GM19397 (cell line): ENCODE measurements around the gene BEAN1.
"Not testable (repeated sequence)": the region's sequence is repeated elsewhere in the genome, so short reads cannot be mapped to it uniquely, and the experiment has no call there.

Source experiments
- ATAC-seq: cut with Tn5 transposase; IDR thresholded peaks from one replicate; pipeline ENCODE4 v1.9.1; 2021; ENCODE audit warnings: mild to moderate bottlenecking, moderate library complexity; ENCODE audit not compliant: unreplicated experiment

The BEAN1 gene

DNA sequence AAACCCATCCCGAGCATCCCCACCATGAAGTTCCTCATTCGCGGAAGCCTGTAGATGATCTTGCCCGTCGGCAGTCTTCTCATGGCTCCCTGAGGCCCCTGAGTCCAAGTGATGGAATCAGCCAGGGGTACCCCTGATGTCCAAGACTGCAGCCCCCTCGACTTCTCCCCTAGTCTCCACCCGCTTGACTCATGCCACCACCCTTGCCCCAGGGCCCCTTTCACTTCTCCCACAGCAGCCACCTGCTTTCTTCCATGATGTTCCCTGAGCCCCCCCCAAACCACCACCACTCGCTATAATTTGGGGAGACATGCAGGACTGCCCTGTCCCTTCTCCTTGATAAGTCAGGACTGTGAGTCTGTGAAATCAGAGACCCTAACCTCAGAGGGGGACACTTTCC is 11.4 kb downstream of the BEAN1 start:
- ATAC-seq, result no peak

DNA sequence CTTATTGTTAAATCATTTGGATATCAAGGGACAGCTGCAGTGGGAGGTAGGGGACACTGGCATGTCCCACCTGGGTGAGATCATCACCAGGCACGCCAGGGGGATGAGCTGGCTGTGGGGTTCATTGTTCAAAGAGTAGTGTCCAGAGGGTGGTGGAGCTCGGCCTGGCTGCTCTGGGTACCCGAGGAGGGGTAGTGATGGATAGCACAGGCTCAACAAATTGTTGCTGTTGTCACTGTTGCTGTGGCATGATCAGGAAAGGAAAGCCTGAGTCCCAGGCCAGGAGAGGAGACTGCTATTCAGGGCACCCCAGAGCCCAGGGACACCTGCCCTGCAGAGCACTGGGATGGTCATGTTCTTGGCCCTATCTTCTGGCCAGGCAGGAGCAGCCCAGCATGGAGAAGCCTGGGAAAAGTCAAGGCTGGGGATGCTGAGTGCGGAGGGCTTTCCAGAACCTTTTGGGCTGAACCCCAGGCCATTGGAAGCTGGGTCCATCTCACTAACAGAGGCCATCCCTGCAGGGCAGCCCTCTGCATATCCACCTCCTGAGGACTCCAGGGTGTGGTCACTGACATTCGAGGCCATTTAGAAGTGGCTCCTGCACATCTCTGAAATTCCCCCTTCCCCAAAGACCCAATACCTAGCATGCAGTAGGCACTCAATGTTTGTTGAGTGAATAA is 12.1 kb downstream of the BEAN1 start:
- ATAC-seq, result no peak

DNA sequence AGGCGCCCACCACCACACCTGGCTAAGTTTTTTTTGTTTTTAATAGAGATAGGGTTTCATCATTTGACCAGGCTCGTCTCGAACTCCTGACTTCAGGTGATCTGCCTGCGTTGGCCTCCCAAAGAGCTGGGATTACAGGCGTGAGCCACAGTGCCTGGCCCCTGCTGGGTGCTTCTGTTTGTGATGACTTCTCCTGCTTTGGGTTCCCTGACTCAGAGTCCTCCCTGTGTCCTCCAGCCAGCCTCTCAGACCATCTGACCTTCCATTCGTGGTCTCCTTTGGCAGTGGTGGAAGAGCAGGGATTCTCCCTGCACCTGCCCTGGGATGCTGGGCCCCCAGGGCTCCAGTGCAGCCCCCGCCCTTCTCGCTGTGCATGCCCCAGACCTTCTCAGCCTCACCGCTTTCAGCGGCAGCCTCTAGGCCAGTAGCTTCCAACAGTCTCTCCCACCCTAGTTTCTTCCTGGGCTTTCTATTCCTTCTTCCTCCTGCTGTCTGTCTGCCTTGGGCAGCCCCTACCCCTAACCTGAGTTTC is 13.2 kb downstream of the BEAN1 start:
- no peak for ATAC-seq

DNA sequence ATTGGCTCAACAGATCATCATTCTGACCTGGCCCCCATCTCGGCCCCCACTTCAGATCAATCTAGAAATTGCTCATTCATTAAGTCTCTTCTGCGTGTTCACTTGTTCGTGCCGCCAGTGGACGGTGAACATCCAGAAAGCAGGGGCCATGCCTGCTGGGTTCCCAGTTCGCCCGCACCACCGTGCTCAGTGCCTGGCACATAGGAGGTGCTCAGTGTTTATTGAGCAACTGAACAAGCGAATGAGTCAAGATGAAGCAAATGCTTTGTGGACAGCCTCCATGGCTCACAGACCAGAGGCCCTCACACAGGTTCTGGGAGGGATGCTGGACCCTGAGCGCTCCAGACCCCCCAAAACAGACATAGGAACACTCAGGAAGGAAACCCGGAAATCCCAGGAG is 13.9 kb downstream of the BEAN1 start:
- no peak for ATAC-seq

DNA sequence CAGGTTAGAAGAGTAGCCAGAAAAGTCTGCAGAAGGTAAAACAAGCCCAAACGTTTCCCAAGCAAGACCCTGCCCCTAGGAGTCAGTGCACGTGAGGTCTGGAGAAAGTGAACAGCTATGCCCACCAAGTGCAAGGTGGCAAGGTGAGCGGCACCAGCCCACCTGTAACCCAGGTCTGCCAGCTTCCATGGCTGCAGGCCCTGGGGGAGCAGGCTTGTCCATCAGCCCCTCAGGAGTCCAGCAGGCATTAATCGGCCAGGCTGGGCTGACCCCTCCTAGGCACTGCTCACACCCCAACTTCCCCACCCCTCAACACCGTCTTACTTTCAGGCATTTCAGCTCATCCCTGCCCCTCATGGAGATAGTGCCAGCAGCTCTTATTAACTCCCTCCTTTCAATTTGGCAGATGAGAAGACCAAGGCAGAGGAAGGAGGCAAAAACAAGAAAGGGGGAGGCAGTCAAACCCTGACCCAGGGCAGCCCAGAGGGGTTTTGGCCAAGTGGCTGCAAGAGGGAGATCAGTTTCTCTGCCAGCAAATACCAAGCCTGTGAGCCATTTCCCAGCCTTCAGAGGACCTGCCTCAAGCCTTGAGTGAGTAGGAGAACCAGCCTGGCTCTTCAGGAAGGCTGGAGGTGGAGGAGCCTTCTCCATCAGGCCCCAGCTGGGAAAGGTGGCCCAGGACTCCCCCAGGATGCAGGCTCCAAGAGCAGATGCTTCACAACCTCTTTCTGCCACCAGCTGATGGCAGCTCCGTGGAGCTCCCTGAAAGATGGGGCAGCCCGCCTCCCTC is 14.7 kb downstream of the BEAN1 start:
- ATAC-seq, result no peak

DNA sequence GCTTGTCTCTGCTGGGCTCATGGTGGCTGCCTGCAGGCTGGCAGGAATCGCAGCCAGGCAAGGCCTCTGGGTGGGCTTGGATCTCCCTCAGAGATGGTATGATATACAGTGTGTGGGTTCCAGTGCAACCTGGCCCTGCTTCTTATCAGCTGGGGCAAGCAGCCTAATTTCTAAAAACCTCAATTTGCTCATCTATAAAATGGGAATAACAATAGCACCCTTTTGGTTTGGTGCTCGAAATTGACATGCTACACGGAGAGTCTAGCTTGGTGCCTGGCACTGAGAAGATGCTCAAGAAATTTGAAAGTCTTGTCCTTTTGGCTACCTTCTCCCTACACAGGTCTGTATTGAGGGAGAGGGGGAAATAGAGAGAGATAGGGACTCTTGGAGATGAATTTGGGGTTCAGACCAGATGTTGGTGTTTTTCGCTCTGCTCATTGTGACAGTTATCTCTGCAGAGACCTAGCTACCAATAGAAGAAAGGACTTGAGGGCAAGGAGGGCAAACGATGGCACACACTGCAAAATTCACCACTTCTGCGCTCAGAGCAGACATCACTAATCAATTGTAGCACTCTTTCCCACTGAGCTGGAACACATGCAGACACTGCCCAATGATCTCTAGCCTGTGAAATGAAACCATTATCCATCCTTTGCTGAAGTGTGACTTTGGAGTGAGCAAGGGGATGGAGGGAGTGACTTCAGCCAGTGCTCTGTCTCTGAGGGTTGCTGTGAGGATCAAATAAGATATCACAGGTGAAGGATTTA is 15.6 kb downstream of the BEAN1 start:
- ATAC-seq, result no peak

DNA sequence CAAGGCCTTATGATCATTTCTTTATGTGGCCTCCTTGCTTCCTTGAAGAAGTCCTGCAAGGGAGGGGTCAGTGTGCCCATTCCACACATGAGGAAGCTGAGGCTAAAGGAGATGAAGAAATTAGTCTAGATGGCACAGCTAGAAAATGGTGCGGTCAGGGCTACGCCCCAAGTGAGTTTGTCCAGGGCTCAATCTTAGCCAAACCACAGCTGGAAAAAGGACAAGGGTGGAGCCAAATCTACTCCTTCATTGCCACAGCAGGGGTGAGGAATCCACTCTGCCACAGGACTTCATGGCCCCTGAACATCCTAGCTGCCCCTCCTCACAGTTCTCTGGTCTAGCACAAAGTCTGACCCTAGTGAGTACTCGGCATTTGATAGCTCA is 16.2 kb downstream of the BEAN1 start:
- ATAC-seq, result no peak

DNA sequence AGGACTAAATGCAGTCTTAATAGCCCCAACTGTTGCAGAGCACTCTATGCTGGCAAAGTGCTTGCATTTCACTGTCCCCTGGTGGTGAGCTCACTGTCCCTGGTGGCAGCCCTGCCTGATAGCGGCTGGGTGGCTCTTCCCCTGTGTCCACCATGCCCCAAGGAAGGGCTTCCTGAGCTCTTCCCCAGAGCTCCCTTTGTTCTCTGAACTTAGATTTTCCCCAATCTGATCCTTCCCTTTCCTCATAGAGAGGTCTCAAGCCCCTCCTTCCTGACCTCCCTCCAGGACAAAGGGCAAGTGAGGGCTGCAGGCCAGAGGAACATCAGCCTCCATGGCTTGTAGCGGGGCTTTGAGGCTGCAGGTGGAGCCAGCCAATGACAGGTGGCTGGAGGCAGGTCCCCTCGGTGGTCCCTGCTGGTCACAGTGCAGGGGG is 17.0 kb downstream of the BEAN1 start:
- no peak for ATAC-seq

DNA sequence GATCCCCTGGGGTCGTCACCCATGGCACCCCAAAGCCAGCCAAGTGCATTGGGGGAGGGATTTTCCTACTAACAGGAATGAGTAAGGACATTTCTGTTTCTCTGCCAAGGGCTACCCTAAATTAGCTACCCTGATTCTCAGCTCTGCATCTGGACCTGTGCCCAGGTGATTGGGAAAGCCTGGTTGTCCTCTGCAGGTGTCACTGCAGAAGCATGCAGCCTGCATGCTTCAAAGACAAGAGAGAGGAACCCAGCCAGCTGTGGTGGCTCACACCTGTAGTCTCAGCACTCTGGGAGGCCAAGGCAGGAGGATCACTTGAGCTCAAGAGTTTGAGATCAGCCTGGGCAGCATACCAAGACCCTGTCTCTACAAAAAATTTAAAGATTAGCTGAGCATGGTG is 19.6 kb downstream of the BEAN1 start:
- ATAC-seq, result no peak

DNA sequence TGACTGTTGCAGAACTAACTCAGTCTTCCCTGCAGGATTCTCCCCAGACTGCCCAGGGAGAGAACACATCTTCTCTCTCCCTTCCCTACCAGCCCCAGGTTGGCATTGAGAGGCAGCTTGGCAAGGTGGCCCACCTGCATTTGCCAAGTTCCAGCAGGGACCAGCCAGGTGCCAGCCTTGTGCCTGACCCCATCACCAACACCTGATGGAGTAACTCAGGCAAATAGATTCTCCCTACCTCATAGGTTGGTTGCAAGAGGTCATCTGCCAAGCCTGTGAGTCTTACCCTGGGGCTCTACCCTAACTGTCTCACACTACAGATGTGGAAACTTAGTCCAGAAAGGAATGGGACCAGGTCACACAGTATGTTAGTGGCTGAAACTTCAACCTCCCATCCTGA is 20.4 kb downstream of the BEAN1 start:
- no peak for ATAC-seq

DNA sequence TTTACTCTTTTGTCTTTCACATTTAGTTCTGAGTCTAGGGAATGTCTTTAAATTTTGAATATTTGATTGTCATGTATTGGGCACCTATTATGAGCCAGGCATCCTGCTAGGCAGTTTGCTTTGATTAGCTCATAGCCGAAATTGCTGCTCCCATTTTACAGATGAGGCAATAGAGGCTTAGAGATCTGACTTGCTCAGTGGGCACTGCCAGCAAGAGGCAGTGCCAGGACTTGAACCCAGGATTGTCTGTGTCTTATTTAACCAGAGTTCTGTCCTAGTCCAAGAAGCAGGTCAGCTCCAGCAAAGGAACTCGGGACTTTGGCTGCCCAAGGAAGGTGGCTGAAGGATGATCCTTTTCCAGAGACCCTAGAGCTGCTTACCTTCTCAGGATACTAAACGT is 24.5 kb downstream of the BEAN1 start:
- no peak for ATAC-seq

DNA sequence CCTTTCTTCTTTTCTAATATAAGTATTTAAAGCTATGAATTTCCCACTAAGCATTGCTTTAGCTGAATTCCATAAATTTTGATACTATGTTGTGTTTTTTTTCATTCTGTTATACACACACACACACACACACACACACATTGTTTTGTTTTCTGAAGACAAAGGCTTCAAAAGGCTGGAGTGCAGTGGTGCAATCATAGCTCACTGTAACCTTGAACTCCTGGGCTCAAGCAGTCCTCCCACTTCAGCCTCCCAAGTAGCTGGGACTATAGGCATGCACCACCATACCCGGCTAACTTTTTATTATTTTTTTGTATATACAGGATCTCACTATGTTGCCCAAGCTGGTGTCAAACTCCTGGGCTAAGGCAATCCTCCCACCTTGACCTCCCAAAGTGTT is 26.1 kb downstream of the BEAN1 start:
- not testable (repeated sequence) for ATAC-seq

DNA sequence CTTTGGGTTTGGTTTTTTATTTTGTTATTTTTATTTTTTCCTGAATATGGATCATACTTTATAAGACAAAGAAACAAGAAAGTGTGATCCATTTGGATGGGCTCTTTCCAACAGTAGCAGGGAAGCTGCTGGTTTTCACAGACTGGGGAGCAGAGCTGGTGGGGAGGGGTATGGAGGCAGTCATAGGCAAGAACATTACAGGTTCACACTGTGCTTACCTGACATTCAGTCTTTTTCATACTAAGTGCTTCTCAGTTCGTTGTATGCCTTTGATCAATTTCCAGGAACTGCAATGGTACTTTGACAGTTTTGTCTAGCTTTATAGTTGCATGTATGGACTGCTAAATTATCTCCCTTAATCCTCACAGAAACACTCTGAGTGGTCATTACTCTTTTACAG is 27.7 kb downstream of the BEAN1 start:
- no peak for ATAC-seq

DNA sequence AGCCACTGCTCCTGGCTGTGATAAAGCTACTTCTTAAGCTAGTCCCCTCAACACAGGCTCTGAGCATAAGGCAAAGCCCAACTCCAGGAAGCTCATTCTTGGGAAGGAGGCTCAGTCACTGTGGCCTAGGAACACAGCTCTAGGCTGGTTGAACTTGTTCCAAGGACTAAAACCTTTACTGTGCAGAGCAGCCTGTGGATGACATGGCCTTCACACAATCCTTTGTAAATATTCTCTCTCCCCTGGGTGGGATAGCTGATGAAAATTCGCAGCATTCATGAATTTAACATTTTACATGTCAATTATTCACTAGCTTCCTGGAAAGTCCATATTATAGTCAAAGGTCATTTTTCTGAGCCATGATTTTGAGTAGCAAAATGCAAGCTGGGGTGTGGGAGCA is 28.9 kb downstream of the BEAN1 start:
- no peak for ATAC-seq

DNA sequence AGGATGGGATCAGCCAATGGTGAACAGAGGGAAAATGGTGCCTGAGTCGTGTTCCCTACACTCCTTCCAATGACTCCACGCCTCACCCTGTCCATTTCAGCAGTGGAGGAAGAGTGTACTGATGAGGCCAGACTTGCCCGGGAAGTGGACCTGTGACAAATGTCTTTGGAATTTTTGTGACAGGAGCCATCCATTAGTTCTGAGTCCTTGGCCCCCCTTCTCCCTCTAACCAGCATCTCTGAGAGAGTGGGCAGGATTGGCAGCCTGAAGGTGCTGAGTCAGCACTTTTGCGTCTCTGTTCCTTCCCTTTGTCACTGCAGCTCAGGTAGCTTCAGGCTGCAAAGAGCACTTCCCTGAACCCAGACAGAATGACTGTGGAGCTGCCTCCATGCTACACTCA is 30.8 kb downstream of the BEAN1 start:
- ATAC-seq, result no peak

DNA sequence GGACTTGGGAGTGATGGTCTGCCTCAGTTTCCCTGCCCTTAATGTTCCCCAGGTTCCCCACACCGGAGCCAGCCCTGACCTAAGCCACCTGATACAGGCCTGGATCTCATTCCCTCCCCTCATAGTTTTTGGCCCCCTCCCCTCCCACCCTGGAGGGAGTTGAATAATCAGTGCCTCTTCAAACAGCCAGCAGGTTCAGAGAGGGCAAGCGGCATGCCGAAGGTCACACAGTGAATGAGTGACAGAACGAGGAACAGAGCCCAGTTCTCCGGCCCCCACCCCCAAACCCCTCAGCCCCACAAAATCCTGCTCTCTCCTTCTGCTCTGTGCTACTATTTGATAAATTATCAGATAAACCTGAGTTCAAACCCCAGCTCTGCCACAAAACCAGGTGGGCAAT is 31.2 kb downstream of the BEAN1 start:
- no peak for ATAC-seq

DNA sequence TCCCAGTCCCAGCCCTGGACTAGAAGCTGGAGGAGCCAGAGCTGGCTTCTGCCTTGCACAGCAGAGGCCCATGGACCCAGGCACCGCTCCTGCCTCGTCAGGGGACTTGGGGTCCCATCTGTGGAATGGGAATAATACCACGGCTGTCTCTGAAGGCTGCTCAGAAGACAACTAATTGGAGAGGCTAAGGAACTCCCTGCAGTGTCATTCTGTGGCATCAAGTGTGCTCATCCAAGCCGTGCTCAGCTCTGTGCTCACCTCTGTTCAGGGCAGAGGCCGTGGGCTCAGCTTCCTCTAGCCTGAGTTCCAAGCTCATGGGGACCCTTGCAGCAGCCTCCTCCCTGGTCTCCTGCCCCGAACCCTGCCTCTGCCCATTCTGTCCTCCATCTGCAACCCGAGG is 31.8 kb downstream of the BEAN1 start:
- ATAC-seq, result no peak

DNA sequence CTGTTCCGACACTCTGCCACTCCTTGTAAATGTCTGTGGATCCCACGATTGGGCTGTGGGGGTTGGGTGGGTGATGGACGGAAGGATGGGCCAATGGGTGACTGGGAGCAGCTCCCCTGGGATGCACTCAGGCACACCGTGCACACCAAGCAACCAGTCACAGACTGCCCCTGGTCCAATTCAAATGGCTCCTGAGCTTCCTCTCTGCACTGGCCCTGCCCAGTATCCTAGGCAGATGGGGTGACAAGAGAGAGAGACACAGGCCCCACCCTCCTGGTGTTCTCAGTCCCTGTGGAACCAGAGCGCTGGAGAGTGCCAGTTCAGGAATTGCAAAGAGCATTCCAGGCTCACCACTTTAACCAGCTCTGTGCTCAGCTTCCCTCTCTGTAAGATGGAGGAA is 32.8 kb downstream of the BEAN1 start:
- no peak for ATAC-seq

DNA sequence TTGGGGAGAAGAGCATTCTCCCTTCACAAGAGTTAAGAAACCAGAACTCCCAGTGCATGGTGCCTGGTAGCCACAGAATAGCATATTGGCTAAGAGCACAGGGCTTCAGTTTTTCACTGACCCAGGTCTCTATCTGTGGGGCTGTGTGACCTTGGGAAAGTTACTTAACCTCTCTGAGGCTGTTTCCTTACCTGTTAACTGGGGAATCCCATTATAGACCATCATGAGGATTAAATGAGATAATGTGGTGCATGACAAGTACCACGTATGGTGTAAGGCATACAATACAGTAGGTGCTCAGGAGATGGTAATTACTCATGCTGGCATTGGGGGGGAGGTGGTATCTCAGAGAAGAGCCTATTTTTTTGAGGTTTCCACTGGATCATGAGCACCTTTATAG is 33.6 kb downstream of the BEAN1 start:
- no peak for ATAC-seq

DNA sequence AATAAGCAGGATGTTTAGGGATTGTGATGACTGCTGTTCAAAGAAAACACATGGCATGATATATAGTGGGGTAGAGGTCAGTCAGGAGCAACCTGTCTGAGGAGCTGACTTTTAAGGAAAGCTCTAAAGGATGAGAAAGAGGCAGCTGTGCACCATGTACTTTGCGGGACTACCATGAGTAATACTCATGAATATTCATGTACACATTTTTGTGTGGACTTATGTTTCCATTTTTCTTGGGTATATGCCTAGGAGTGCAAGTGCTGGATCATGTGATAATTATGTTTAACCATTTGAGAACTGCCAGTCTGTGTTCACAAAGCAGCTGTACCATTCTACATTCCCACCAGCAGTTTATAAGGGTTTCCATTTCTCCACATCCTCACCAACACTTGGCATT is 35.8 kb downstream of the BEAN1 start:
- ATAC-seq, result no peak

DNA sequence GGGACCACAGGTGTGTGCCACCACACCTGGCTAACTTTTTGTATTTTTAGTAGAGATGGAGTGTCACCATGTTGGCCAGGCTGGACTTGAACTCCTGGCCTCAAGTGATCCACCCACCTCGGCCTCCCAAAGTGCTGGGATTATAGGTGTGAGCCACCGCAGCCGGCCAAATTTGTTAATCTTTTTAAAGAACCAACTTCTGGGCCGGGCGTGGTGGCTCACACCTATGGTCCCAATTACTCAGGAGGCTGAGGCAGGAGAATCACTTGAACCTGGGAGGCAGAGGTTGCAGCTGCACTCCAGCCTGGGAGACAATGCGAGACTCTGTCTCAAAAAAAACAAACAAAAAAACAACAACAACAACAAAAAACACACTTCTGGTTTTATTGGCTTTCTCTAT is 38.9 kb downstream of the BEAN1 start:
- not testable (repeated sequence) for ATAC-seq

DNA sequence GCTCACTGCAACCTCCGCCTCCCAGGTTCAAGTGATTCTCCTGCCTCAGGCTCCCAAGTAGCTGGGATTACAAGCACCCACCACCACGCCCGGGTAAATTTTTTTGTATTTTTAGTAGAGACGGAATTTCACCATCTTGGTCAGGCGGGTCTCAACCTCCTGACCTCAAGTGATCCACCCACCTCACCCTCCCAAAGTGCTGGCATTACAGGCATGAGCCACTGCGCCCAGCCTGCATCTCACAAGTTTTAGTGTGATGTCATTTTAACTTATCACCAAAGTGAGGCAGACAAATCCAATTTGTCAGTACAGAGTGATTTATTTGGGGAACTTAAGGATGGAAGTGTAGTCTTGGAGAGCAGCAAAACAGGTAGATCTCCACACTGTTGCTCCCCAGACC is 39.5 kb downstream of the BEAN1 start:
- ATAC-seq, result not testable (repeated sequence)
